SK-MEL-5 (cell line): ENCODE data around the gene MALRD1. TPM values are rescaled to one million over a fixed set of nuclear protein-coding genes. Genes with fewer than 3 reads are reported as not detected.

ENCODE experiments used
- DNase-seq: peaks from one replicate; pipeline ENCODE4 v3.0.0-alpha.2; 2016; ENCODE audit warnings: low read depth, low spot score
- in situ Hi-C: cut with HindIII; loops from 2 replicates; pipeline ENCODE4 v1.10.0; 2016; ENCODE audit warnings: low sequenced_read_pairs, high pct_unique_total_duplicates, low pct_unique_long_range_greater_than_20kb
- total RNA-seq: library from RNA; depleted of rRNA; stranded (reverse); fragments of >200 nt; shearing (Covaris generic); gene quantifications from 2 replicates; pipeline ENCODE4 v1.2.3, GENCODE V29; 2014

MALRD1 gene
- total RNA-seq, 1 experiment from 2014 or later: not detected

DNA sequence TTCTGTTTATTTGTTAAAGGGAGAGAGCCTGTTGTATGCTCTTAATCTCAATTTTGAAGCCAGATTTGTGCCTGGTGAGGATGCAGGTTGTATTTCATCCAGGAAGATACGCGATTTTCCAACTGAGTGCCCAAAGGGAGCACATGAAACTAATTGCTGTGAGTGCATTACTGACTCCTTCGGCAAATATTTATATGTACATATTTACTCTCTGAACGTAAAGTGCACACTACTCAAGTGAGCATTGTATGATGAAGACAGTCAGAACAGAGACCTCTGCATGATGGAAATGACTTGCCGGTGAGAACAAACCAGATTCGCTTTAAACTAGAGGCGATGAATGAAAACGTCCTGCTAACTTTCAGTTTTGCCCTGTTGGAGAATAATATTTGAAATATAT is 130.1 kb downstream of the MALRD1 start:
- in situ Hi-C loops: no loop called here
- DNase-seq: no peak

DNA sequence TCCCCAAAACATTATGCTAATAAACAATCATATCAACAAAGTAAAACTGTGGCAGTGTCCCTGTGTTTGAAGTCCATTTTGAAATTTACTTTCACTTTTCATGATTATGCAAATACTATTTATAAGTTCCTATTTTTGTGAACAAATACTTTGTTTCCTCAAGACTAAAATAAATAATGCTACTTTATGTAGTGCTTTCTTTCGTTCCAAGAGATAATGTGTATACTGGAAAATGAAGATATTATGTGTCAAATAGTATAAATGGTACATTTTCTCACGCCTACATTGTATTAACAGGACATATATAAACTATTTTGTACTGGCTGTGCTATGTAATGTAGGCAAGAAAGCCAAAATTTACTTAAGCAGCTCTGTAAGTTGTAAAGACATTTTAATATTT is 136.3 kb downstream of the MALRD1 start:
- in situ Hi-C loops: no loop called here
- DNase-seq: no peak

DNA sequence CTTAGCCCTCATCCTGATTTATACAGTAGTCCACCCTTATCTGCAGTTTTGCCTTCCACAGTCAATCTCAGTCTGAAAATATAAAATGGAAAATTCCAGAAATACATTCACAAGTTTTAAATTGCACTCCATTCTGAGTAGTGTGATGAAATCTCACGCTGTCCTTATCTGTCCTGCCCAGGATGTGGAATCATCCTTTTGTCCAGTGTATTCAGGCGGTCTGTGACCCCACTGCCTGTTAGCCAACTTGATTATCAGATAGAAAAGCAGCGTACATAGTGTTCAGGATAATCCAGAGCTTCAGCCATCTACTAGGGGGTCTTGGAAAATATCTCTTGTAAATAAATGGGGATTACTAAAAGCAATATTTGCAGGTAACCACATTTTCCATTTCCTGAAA is 146.3 kb downstream of the MALRD1 start:
- in situ Hi-C loops: no loop called here
- no peak for DNase-seq

- no peak for DNase-seq
- in situ Hi-C loops: no loop called here
Observed at GRCh38 chr10:19195698-19196097, 147.1 kb downstream of the MALRD1 start.

DNA sequence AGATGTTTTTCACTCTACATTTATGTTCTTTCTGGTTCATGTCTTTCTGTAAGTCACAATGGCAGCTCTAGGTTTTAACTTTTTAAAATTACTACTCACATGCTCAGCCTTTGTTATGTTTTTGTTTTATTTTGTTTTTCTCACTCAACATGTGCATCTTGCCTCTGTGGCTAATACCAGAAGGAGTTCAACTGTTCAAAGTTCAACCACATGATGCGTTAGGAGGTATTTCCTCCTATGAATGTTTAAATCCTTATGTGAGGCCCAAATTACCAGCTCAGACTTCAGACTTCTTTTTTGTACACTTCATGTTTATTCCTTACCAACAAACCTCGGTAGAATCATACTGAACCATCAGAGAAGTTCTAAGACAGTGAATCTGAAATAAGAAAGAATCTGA is 151.6 kb downstream of the MALRD1 start:
- in situ Hi-C loops: no loop called here
- DNase-seq: no peak

DNA sequence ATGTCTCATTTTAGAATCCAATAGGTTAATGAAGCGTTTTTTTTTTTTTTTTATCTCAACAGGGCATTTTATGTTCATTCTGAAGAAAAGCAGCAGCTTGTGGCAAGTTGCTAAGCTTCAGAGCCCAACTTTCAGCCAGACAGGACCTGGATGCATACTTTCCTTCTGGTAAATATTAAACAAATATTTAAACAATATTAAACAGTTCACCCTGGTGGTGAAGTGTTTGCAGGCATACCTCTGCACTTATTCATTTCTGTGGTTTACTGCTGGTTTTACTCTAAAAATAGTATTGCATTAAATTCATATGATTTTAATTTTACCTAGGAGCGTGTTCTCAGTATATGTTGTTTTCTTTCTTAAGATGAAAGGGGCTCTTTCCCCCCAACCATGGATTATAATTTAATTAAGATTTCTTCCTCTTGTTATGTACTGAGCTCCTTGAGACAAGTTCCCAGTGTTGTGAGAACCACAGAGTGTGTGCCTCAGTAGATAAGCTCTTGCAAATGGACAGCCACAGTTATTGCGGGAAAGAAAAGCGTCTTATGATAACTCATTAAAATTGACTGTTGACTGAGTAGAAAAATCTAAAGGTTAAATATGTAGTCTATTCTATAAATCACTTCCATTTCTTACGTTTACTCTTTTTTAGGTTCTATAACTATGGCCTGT is 155.8 kb downstream of the MALRD1 start:
- DNase-seq: no peak
- in situ Hi-C loops: no loop called here

GRCh38 chr10:19209319-19209718 is 160.7 kb downstream of the MALRD1 start:
- in situ Hi-C loops: no loop called here
- DNase-seq: no peak

GRCh38 chr10:19212590-19212989 is 164.0 kb downstream of the MALRD1 start:
- in situ Hi-C loops: no loop called here

GRCh38 chr10:19221216-19221615 is 172.6 kb downstream of the MALRD1 start:
- in situ Hi-C loops: no loop called here
- DNase-seq: no peak

More at GRCh38 chr10:19212590-19212989, 164.0 kb downstream of the MALRD1 start:
- no peak for DNase-seq

DNA sequence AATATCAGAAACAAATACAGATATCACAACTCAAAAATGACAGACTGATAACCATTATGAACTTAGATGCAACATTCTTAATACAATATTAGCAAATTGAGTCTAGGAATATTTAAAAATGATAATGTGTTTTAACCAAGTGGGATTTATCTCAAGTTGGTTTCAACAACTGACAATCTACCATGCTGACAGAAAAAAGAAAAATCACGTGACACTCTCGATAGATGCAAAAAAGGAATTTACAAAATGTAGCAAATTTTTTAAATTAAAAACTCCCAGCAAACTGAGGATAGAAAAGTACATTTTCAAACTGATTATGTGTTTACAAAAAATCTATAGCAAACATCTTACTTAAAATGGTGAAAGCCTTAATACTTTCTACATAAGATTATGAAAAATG is 177.4 kb downstream of the MALRD1 start:
- DNase-seq: no peak
- in situ Hi-C loops: no loop called here

DNA sequence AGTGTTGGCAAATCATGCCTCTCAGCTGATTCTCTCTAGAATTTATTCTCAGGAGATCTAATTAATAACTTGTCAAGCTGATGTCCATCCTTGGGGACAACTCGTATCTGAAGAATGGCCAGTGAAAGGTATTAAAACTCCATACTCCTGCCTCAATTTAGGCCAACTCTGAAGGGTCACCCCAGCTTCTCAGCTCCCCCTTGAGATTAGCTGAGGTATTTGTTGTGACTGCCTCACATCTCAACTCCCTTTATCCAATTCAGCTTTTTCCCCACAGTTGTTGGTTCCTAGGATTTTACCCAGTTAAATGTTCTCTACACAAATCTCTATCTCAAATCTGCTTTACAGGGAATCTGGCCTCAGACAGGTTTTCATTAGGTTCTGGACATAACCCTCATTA is 182.4 kb downstream of the MALRD1 start:
- DNase-seq: no peak
- in situ Hi-C loops: no loop called here

DNA sequence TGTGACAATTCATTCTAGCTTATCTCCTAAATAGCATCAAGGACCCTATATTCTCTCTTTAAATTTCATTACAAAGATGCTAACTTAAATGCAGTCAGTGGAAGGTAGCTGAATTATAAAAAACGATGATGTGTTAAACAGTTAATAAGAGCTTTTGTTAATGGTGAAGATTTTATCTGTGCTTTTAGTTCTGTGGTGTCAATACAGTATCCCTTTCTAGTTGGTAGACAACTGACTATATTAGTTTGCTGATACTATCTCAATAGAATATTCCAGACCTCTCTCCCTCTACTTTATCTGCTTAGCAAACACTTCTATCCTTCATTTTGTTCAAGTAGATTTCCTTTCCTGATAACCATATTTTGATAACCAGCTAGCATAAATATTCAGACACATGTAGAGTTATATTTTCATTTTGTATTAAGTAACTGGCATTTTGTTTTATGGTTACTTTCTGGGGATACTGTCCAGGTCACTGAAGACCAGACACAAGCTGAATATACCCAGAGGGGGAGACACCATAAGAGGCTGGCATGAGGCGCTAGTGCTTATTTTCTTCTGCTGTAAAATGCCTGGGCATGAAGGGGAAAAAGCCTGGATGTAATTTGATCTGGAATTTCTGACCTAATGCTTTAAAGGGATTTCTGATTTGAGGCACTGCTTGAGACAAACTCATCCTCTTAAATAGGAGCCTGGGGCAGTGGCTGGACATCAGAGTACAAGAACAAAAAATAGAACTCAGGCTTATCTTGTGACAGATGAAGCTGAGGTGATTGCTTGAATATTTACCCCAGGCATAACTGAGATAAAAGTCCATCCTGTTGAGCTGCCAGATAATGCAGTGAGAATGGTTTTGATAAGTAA is 197.5 kb downstream of the MALRD1 start:
- no peak for DNase-seq
- in situ Hi-C loops: no loop called here

- in situ Hi-C loops: no loop called here
- DNase-seq: no peak
Observed at GRCh38 chr10:19247843-19248242, 199.2 kb downstream of the MALRD1 start.

DNA sequence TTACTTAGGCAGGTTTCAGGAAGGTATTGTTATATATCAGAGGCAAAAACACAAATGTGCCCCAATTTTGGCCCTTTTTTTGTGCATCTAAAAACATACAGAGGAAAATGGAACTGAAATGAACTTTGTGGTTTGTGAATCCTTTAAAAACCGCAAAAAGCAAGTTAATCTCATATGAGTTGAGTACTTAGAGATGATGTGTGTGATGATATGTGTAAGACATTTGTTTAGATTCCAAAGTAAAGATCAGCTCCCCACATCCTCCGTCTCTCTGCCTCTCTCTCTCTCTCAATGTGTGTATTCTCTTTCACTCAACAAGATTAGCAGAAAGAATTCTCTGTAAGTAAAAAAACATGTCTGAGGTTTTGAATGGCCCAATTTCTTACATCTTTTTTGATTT is 201.9 kb downstream of the MALRD1 start:
- DNase-seq: no peak
- in situ Hi-C loops: no loop called here

DNA sequence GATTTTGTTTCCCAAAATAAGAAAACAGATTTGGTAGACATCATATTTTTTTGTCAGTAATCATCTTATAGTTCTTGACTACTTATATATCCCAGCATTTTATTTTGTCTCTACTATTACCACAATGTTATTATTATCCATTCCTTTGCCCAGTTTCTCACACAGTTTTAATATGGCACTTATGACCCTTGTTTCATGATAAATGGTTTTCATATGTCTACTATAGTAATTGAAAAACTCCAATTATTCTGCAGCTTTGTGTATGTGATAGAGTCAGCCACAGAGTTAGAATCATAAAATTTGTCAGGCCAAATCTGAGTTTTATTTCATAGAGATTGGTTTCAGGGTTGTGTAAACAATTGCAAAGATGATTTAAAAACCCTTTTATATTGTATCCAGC is 203.9 kb downstream of the MALRD1 start:
- in situ Hi-C loops: no loop called here
- no peak for DNase-seq

- in situ Hi-C loops: no loop called here
- no peak for DNase-seq
Observed at GRCh38 chr10:19256331-19256730, 207.7 kb downstream of the MALRD1 start.

- in situ Hi-C loops: no loop called here
- DNase-seq: no peak
Observed at GRCh38 chr10:19263262-19263661, 214.7 kb downstream of the MALRD1 start.

DNA sequence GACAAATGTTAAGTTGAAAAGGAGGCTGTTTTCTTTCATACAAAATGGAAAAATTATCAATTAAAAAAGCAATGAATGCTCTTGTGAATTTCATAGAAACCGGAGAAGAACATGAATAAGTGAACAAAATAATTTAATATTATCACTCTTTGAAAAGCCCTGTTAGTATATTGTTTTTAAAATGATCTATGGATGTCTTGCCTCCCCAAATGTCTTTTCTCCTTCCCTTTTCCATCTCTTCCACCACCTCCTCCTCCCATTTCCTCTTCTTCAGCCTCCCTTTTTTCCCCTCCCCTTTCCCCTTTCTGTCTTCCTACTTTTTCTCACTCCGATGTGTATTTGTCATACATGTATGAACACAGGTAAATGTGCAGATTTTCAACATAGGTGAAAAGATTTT is 234.7 kb downstream of the MALRD1 start:
- in situ Hi-C loops: no loop called here
- no peak for DNase-seq

DNA sequence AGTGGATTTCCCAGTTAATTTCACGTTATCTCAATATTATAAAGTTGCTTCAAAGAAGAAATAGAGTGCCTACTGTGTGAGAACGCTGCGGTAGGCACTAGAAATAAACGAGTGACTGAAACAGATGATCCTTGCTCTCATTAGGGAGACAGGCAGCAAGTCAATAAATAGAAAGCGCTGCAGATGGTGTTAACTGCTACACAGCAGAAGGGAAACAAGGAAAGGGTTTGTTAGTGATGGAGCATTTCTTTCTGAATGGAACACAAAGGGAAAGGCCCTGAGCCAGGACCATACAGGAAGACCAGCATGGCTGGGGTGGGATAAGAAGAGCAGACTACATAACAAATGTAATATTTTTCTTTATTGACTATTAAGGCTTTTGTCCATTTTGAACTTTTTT is 235.2 kb downstream of the MALRD1 start:
- in situ Hi-C loops: no loop called here
- DNase-seq: no peak
